Fibroblast of pulmonary artery (primary cell): ENCODE measurements around the gene ARF3.

Experiments used
- DNase-seq: peaks from one replicate; pipeline ENCODE4 v3.0.0-alpha.2; 2010; ENCODE audit warnings: low read depth
- H3K4me3 ChIP-seq: replicated peaks from 2 replicates; pipeline ENCODE4 v1.5.1; 2011; ENCODE audit warnings: low read depth, mild to moderate bottlenecking, control low read depth, low read length, moderate library complexity
- CTCF ChIP-seq: IDR thresholded peaks from 2 replicates; pipeline ENCODE4 v1.5.1; 2011; ENCODE audit warnings: mild to moderate bottlenecking, control low read depth, low read length, inconsistent platforms; ENCODE audit errors: missing control alignments

Gene ARF3

GRCh38 chr12:48937170-48937569, 20.1 kb downstream of the ARF3 start:
- no peak overlapping the region for H3K4me3 ChIP-seq
- DNase-seq = no peak
- peak; percentile 26 for TF ChIP-seq CTCF

GRCh38 chr12:48936379-48936979, 20.8 kb downstream of the ARF3 start:
- peak; percentile 94 for TF ChIP-seq CTCF
- H3K4me3 ChIP-seq = no peak overlapping the region
- DNase-seq = peak; percentile 82

- no peak overlapping the region for H3K4me3 ChIP-seq
- no peak for DNase-seq
- TF ChIP-seq CTCF = peak; percentile 39
Observed at GRCh38 chr12:48934312-48934706, 23.0 kb downstream of the ARF3 start.

- H3K4me3 ChIP-seq = no peak overlapping the region
- no peak for TF ChIP-seq CTCF
- DNase-seq = no peak
Observed at GRCh38 chr12:48933664-48934311, 23.5 kb downstream of the ARF3 start.

- no peak for TF ChIP-seq CTCF
- no peak for DNase-seq
- H3K4me3 ChIP-seq = no peak overlapping the region
Observed at GRCh38 chr12:48932878-48933277, 24.4 kb downstream of the ARF3 start.

- no peak for TF ChIP-seq CTCF
- no peak for DNase-seq
- no peak overlapping the region for H3K4me3 ChIP-seq
Observed at GRCh38 chr12:48930475-48930874, 26.8 kb downstream of the ARF3 start.

GRCh38 chr12:48929551-48929950, 27.7 kb downstream of the ARF3 start:
- H3K4me3 ChIP-seq = no peak overlapping the region
- no peak for DNase-seq
- TF ChIP-seq CTCF = no peak
